Measurements from ENCODE around the gene CCKAR.

DNA sequence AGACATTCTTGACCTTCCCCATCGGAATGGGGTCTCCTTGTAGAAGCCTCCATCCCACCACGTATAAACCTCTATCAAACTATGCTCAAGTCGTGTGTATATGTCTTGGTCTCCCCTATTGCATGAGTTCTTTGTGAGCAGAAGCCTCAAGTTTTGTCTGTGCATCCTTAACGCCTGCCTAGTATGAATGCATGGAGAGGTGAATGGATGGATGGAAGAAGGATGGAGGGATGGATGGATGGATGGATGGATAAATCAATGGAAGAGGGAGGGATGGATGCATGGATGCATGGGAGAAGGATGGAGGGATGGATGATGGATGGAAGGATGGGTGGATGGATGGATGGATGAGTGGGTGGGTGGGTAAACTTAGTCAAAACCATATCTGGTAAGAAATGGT lies 17.0 kb upstream of the CCKAR start:
- TF ChIP-seq GATA2 (IDR thresholded peaks at IDR 0.05; ENCODE audit: low read depth, low read length) (no peak), GATA3 (IDR thresholded peaks at IDR 0.05; ENCODE audit: low read depth, low read length) (no peak)

Measured in SH-SY5Y (cell line).